ENCODE results near the gene NEK11. TPM values are rescaled to one million over a fixed set of nuclear protein-coding genes. Genes with fewer than 3 reads are reported as not detected.

Gene NEK11
- polyA plus RNA-seq, 3 donors = 0.31 to 0.56 (median 0.43) TPM

DNA sequence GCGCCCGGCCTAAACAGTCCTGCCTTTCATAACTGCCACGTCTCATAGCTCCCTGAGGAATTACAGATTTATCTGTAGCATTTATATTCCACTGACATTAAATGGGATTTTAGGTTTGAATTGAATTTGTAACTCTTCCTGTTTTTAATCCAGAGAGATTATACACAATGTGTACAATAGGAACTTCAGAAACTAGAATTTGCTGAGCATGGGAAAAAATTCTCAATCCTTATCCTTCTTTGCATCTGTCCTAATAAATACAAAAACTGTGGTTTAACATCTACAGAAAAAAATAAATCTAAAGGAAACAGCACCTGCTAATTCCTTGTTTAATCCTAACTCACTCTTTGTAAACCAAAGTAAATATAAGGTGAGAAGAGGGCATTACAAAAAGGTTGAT lies 2.2 kb downstream of the NEK11 start:
- Histone ChIP-seq H3K27me3 (ENCODE audit: control insufficient read depth in 2 of 2, insufficient read depth in 2 of 2, low read length in 2 of 2) (no peaks in the 10 kb centered on the region), H3K4me3 (replicated peaks in 1 of 3; ENCODE audit: low read depth in 2 of 3, low read length in 3 of 3) (no peak overlapping the region), H3K9ac (ENCODE audit: insufficient read depth, low read length, poor library complexity, severe bottlenecking) (no peak overlapping the region), H3K4me2 (replicated peaks; ENCODE audit: extremely low read depth, low read length, poor library complexity, severe bottlenecking) (no peak overlapping the region), H2AFZ (ENCODE audit: insufficient read depth, low read depth, low read length, poor library complexity, severe bottlenecking) (no peak overlapping the region), H3K27ac (ENCODE audit: low read depth in 1 of 2, low read length in 2 of 2) (no peak overlapping the region), H4K20me1 (ENCODE audit: insufficient read depth, low read length) (no peaks in the 10 kb centered on the region), H3K4me1 (ENCODE audit: control insufficient read depth in 1 of 2, insufficient read depth in 2 of 2, low read length in 2 of 2) (peaks cover 12 to 17% of the 10 kb centered on the region in 2 donors), H3K79me2 (ENCODE audit: insufficient read depth, low read length) (peaks cover 18% of the 10 kb centered on the region), H3K36me3 (replicated peaks in 1 of 2; ENCODE audit: control insufficient read depth in 1 of 2, insufficient read depth in 2 of 2, low read length in 2 of 2) (peaks cover 5 to 12% of the 10 kb centered on the region in 2 donors), H3K9me3 (replicated peaks in 1 of 2; ENCODE audit: control insufficient read depth in 1 of 2, insufficient read depth in 1 of 2, low read length in 2 of 2) (no peaks in the 10 kb centered on the region)
- H3K36me3 Mint-ChIP-seq = peaks cover 8 to 11% of the 10 kb centered on the region in 2 donors
- peaks cover 21% of the 10 kb centered on the region for H3K4me1 Mint-ChIP-seq
- H3K9me3 Mint-ChIP-seq = no peaks in the 10 kb centered on the region
- H3K27me3 Mint-ChIP-seq (ENCODE audit: low read depth in 3 of 3) = no peaks in the 10 kb centered on the region
- peak overlapping the region in 1 of 7 donors; percentile 42 for H3K27ac Mint-ChIP-seq
- intact Hi-C loops (cut with micrococcal nuclease) = no loop called here
- no peak overlapping the region for H3K4me3 Mint-ChIP-seq
- no peak for DNase-seq
- TF ChIP-seq, protein P1, sequence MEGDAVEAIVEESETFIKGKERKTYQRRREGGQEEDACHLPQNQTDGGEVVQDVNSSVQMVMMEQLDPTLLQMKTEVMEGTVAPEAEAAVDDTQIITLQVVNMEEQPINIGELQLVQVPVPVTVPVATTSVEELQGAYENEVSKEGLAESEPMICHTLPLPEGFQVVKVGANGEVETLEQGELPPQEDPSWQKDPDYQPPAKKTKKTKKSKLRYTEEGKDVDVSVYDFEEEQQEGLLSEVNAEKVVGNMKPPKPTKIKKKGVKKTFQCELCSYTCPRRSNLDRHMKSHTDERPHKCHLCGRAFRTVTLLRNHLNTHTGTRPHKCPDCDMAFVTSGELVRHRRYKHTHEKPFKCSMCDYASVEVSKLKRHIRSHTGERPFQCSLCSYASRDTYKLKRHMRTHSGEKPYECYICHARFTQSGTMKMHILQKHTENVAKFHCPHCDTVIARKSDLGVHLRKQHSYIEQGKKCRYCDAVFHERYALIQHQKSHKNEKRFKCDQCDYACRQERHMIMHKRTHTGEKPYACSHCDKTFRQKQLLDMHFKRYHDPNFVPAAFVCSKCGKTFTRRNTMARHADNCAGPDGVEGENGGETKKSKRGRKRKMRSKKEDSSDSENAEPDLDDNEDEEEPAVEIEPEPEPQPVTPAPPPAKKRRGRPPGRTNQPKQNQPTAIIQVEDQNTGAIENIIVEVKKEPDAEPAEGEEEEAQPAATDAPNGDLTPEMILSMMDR (IDR thresholded peaks at IDR 0.05) = no peak
- no CpG with 5 or more reads among the region's 3 CpGs for WGBS (ENCODE audit: insufficient coverage)

DNA sequence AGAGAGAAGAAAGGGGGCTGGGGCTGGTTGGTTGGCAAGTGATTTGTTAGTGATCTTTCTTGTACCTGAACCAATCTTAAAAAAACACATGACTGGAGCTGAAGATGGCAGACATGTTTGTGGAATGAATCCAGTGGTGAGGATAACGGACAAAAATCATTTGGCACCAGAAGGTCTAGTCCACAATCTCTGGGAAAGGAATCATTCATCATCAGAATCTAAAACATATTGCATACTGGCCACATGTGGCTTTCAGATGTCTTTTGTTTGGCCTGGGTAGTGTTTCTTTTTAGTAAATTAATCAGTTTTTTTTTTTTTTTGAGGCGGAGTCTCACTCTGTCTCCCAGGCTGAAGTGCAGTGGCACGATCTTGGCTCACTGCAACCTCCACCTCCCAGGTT lies 5.0 kb downstream of the NEK11 start:
- Histone ChIP-seq H3K9me3 (replicated peaks in 1 of 2; ENCODE audit: control insufficient read depth in 1 of 2, insufficient read depth in 1 of 2, low read length in 2 of 2) (no peaks in the 10 kb centered on the region), H3K27me3 (ENCODE audit: control insufficient read depth in 2 of 2, insufficient read depth in 2 of 2, low read length in 2 of 2) (no peaks in the 10 kb centered on the region), H4K20me1 (ENCODE audit: insufficient read depth, low read length) (no peaks in the 10 kb centered on the region), H3K4me1 (ENCODE audit: control insufficient read depth in 1 of 2, insufficient read depth in 2 of 2, low read length in 2 of 2) (peaks cover 0 to 5% of the 10 kb centered on the region in 2 donors), H3K36me3 (replicated peaks in 1 of 2; ENCODE audit: control insufficient read depth in 1 of 2, insufficient read depth in 2 of 2, low read length in 2 of 2) (no peaks in the 10 kb centered on the region), H3K4me3 (replicated peaks in 1 of 3; ENCODE audit: low read depth in 2 of 3, low read length in 3 of 3) (no peak overlapping the region), H3K4me2 (replicated peaks; ENCODE audit: extremely low read depth, low read length, poor library complexity, severe bottlenecking) (no peak overlapping the region), H2AFZ (ENCODE audit: insufficient read depth, low read depth, low read length, poor library complexity, severe bottlenecking) (no peak overlapping the region), H3K79me2 (ENCODE audit: insufficient read depth, low read length) (no peaks in the 10 kb centered on the region), H3K9ac (ENCODE audit: insufficient read depth, low read length, poor library complexity, severe bottlenecking) (no peak overlapping the region), H3K27ac (ENCODE audit: low read depth in 1 of 2, low read length in 2 of 2) (no peak overlapping the region)
- H3K36me3 Mint-ChIP-seq = no peaks in the 10 kb centered on the region
- no peaks in the 10 kb centered on the region for H3K9me3 Mint-ChIP-seq
- no peak for DNase-seq
- H3K4me1 Mint-ChIP-seq = peaks cover 5% of the 10 kb centered on the region
- peaks cover 0 to 3% (median 0%) of the 10 kb centered on the region in 3 donors for H3K27me3 Mint-ChIP-seq (ENCODE audit: low read depth in 3 of 3)
- TF ChIP-seq, protein P1 (IDR thresholded peaks at IDR 0.05) = no peak
- WGBS (ENCODE audit: insufficient coverage) = no CpG with 5 or more reads among the region's 3 CpGs
- intact Hi-C loops (cut with micrococcal nuclease) = loop anchor here in 1 of 2 donors (10.0 kb wide), 1 partner anchor 1003 kb away; the partner anchor contains the start of gene CPNE4
- H3K27ac Mint-ChIP-seq = no peak overlapping the region
- H3K4me3 Mint-ChIP-seq = no peak overlapping the region
